Loucy (cell line): ENCODE measurements around the gene MAML2.

ENCODE experiments used
- H2AFZ ChIP-seq: fragments of 200-600 bp; sonication (generic); 2 replicates; pipeline ENCODE4 v1.6.0; 2016; ENCODE audit warnings: antibody characterized with exemption, mild to moderate bottlenecking, low read length, moderate library complexity
- H3F3A ChIP-seq: fragments of 200-600 bp; 2 replicates; pipeline ENCODE4 v1.6.0; 2016; ENCODE audit warnings: antibody characterized with exemption, low read depth, mild to moderate bottlenecking
- H3K27me3 ChIP-seq: fragments of 200-600 bp; sonication (generic); 2 replicates; pipeline ENCODE4 v1.6.1; 2014; ENCODE audit warnings: low read length, mild to moderate bottlenecking; ENCODE audit not compliant: insufficient read depth, poor library complexity, severe bottlenecking
- H3K36me3 ChIP-seq: fragments of 200-600 bp; sonication (generic); 2 replicates; pipeline ENCODE4 v1.6.1; 2016; ENCODE audit warnings: low read length; ENCODE audit not compliant: insufficient read depth
- H3K4me1 ChIP-seq: fragments of 200-600 bp; sonication (generic); 2 replicates; pipeline ENCODE4 v1.5.1; 2014; ENCODE audit warnings: low read length, mild to moderate bottlenecking; ENCODE audit not compliant: insufficient read depth, poor library complexity, severe bottlenecking
- H3K4me2 ChIP-seq: fragments of 200-600 bp; sonication (generic); 2 replicates; pipeline ENCODE4 v1.6.0; 2014; ENCODE audit warnings: antibody characterized with exemption, low read length, low read depth, mild to moderate bottlenecking; ENCODE audit not compliant: poor library complexity, severe bottlenecking
- H3K4me3 ChIP-seq: fragments of 200-600 bp; sonication (generic); 2 replicates; pipeline ENCODE4 v1.5.1; 2014; ENCODE audit warnings: low read length, mild to moderate bottlenecking, mixed read lengths; ENCODE audit not compliant: poor library complexity, severe bottlenecking
- H3K79me2 ChIP-seq: fragments of 200-600 bp; sonication (generic); 2 replicates; pipeline ENCODE4 v1.6.1; 2014; ENCODE audit warnings: low read length; ENCODE audit not compliant: insufficient read depth
- H3K9ac ChIP-seq: fragments of 200-600 bp; sonication (generic); 2 replicates; pipeline ENCODE4 v1.6.0; 2014; ENCODE audit warnings: mild to moderate bottlenecking, low read depth, low read length, moderate library complexity; ENCODE audit not compliant: poor library complexity, severe bottlenecking
- H3K9me2 ChIP-seq: fragments of 200-600 bp; sonication (generic); replicated peaks from 2 replicates; pipeline ENCODE4 v1.6.1; 2016; ENCODE audit warnings: low read depth, low read length, mixed read lengths
- H3K9me3 ChIP-seq: fragments of 200-600 bp; sonication (generic); 2 replicates; pipeline ENCODE4 v1.6.1; 2014; ENCODE audit warnings: mild to moderate bottlenecking, antibody characterized with exemption, low read length, low read depth; ENCODE audit not compliant: insufficient read depth
- H4K20me1 ChIP-seq: fragments of 200-600 bp; sonication (generic); 2 replicates; pipeline ENCODE4 v1.6.0; 2014; ENCODE audit warnings: antibody characterized with exemption, low read length, mild to moderate bottlenecking; ENCODE audit not compliant: insufficient read depth, poor library complexity, severe bottlenecking
- EZH2phosphoT487 ChIP-seq: fragments of 200-600 bp; IDR thresholded peaks from 2 replicates; pipeline ENCODE4 v1.6.1; 2018; ENCODE audit warnings: antibody characterized with exemption, mild to moderate bottlenecking, moderate library complexity, borderline replicate concordance
- TF ChIP-seq, protein P1 (sequence below): fragments of 200-600 bp; sonication (generic); conservative IDR thresholded peaks from 2 replicates; pipeline ENCODE4 v1.5.1; 2014; ENCODE audit warnings: mild to moderate bottlenecking, antibody characterized with exemption, low read length

MAML2 gene

GRCh38 chr11:96290631-96291030 lies 52.4 kb downstream of the MAML2 start:
- H3K4me3 ChIP-seq: no peak overlapping the region
- H3K9me2 ChIP-seq: no peaks in the 10 kb centered on the region
- no peak overlapping the region for H2AFZ ChIP-seq
- no peaks in the 10 kb centered on the region for H3K9me3 ChIP-seq
- no peak overlapping the region for H3K4me2 ChIP-seq
- H3K27me3 ChIP-seq: no peaks in the 10 kb centered on the region
- H3K36me3 ChIP-seq: no peaks in the 10 kb centered on the region
- TF ChIP-seq, protein P1, sequence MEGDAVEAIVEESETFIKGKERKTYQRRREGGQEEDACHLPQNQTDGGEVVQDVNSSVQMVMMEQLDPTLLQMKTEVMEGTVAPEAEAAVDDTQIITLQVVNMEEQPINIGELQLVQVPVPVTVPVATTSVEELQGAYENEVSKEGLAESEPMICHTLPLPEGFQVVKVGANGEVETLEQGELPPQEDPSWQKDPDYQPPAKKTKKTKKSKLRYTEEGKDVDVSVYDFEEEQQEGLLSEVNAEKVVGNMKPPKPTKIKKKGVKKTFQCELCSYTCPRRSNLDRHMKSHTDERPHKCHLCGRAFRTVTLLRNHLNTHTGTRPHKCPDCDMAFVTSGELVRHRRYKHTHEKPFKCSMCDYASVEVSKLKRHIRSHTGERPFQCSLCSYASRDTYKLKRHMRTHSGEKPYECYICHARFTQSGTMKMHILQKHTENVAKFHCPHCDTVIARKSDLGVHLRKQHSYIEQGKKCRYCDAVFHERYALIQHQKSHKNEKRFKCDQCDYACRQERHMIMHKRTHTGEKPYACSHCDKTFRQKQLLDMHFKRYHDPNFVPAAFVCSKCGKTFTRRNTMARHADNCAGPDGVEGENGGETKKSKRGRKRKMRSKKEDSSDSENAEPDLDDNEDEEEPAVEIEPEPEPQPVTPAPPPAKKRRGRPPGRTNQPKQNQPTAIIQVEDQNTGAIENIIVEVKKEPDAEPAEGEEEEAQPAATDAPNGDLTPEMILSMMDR: no peak
- TF ChIP-seq EZH2phosphoT487: no peak
- no peak overlapping the region for H3K9ac ChIP-seq
- H3K79me2 ChIP-seq: no peaks in the 10 kb centered on the region
- no peaks in the 10 kb centered on the region for H4K20me1 ChIP-seq
- H3F3A ChIP-seq: no peaks in the 10 kb centered on the region
- peaks cover 4% of the 10 kb centered on the region for H3K4me1 ChIP-seq

- Histone ChIP-seq H3K4me2 (no peak overlapping the region), H2AFZ (no peak overlapping the region), H3K9ac (no peak overlapping the region), H3K36me3 (no peaks in the 10 kb centered on the region), H3K9me2 (no peaks in the 10 kb centered on the region), H3K27me3 (no peaks in the 10 kb centered on the region), H3F3A (no peaks in the 10 kb centered on the region), H3K9me3 (no peaks in the 10 kb centered on the region), H3K79me2 (no peaks in the 10 kb centered on the region), H4K20me1 (no peaks in the 10 kb centered on the region), H3K4me1 (peaks cover 4% of the 10 kb centered on the region), H3K4me3 (no peak overlapping the region)
- TF ChIP-seq, protein P1: no peak
- TF ChIP-seq EZH2phosphoT487: no peak
Observed at GRCh38 chr11:96290031-96290430, 53.0 kb downstream of the MAML2 start.

- no peak overlapping the region for H3K4me2 ChIP-seq
Observed at GRCh38 chr11:96288915-96289314, 54.1 kb downstream of the MAML2 start.

More at GRCh38 chr11:96288915-96289314, 54.1 kb downstream of the MAML2 start:
- H3K27me3 ChIP-seq: no peaks in the 10 kb centered on the region
- H2AFZ ChIP-seq: no peak overlapping the region
- no peaks in the 10 kb centered on the region for H3K79me2 ChIP-seq
- H3K36me3 ChIP-seq: no peaks in the 10 kb centered on the region
- no peak overlapping the region for H3K9ac ChIP-seq
- H4K20me1 ChIP-seq: no peaks in the 10 kb centered on the region
- H3K4me3 ChIP-seq: no peak overlapping the region
- H3K9me3 ChIP-seq: no peaks in the 10 kb centered on the region
- TF ChIP-seq EZH2phosphoT487: no peak
- TF ChIP-seq, protein P1: no peak
- H3F3A ChIP-seq: no peaks in the 10 kb centered on the region
- H3K4me1 ChIP-seq: no peaks in the 10 kb centered on the region
- H3K9me2 ChIP-seq: no peaks in the 10 kb centered on the region
